T-helper 17 cell (primary cell): Measurements from ENCODE around the gene MAPT. TPM values are rescaled to one million over a fixed set of nuclear protein-coding genes. Genes with fewer than 3 reads are reported as not detected.
"Not testable (repeated sequence)": the region's sequence is repeated elsewhere in the genome, so short reads cannot be mapped to it uniquely, and the experiment has no call there.

Experiments used
- ATAC-seq: fragments of 150-1000 bp; cut with Tn5 transposase; 2 replicates; pipeline ENCODE4 v1.10.0; 2021; ENCODE audit warnings: mild to moderate bottlenecking, moderate library complexity
- DNase-seq, 3 donors: peaks; one replicate each; pipeline versions ENCODE4 v3.0.0 to v3.0.0-alpha.2; 2020 to 2021
- H3K9me3 ChIP-seq: one replicate; pipeline ENCODE4 v1.7.0; 2013; ENCODE audit warnings: low read length, mild to moderate bottlenecking; ENCODE audit not compliant: control insufficient read depth, poor library complexity, severe bottlenecking
- H3K27ac Mint-ChIP-seq: one replicate; pipeline ENCODE4 v1.8.0; 2022; ENCODE audit warnings: mild to moderate bottlenecking, moderate library complexity, mixed read lengths
- H3K27me3 Mint-ChIP-seq: one replicate; pipeline ENCODE4 v1.8.0; 2022; ENCODE audit warnings: mixed read lengths
- H3K36me3 Mint-ChIP-seq: one replicate; pipeline ENCODE4 v1.8.0; 2022; ENCODE audit warnings: low read depth, mixed read lengths
- H3K4me1 Mint-ChIP-seq: one replicate; pipeline ENCODE4 v1.8.0; 2022; ENCODE audit warnings: mild to moderate bottlenecking, mixed read lengths
- H3K4me3 Mint-ChIP-seq: one replicate; pipeline ENCODE4 v1.8.0; 2022; ENCODE audit warnings: mild to moderate bottlenecking, moderate library complexity, mixed read lengths
- total RNA-seq, 4 donors: library from RNA in 2 of 4; stranded (reverse) in 2 of 4; gene quantifications; one replicate each; pipeline ENCODE4 v1.2.3 and lab custom pipeline; 2022 to 2026

Gene MAPT
- total RNA-seq, 2 donors from 2014 or later, result 1.2 to 2.3 TPM

DNA sequence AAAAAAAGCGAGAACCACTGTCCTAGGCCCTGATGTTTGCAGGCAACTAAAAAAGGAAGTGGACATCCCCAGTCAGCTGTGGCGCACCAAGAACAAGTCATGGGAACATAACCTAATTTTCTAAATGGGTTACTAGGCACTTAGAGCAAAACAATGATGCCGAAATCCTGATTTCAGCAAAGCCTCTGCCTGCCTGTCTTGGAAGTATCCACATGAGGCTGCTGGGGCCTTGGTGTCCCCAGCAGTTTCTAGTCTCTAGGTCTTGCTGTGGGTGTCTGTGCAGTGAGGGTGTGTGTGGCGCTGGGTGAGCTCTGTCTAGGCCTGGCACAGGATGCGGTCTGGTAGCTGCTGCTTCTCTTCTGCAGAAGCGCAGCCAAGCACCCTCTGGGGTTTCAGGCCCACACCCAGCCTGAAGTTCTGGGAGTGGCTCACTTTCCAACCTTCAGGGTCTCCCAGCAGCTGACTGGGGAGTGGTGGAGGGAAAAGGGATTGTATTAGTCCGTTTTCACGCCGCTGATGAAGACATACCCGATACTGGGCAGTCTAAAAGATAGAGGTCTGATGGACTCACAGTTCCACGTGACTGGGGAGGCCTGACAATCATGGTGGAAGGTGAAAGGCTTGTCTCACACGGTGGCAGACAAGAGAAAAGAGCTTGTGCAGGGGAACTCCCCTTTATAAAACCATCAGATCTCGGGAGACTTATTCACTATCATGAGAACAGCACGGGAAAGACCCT lies 125.8 kb downstream of the MAPT start:
- peak overlapping the region; percentile 57 for H3K4me3 Mint-ChIP-seq
- peaks cover 15% of the 10 kb centered on the region for H3K4me1 Mint-ChIP-seq
- no peaks in the 10 kb centered on the region for H3K9me3 ChIP-seq
- no peaks in the 10 kb centered on the region for H3K36me3 Mint-ChIP-seq
- peak; percentile 98 for ATAC-seq
- DNase-seq, result peak in 2 of 3 donors; percentile 33 to 37
- H3K27ac Mint-ChIP-seq, result peak overlapping the region; percentile 91
- no peaks in the 10 kb centered on the region for H3K27me3 Mint-ChIP-seq

DNA sequence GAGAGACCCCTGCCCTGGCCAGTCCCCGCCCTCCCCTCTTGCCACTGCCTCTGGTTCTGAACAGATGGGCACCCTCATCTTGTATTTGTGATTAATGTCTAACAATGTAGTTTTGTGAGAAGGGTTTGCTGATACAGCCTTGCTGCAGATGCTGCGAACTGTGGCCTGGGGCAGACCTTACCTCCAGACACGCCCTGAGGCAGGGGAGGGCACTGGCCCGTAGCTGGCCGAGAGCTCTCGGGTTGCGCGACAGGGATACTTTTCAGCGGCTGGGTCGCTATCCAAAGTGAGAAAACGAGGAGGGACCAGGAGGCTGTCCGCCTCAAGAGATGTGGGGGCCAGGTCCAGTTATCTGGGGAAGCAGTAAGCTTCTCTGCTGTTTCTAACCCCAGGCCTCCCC lies 126.6 kb downstream of the MAPT start:
- H3K27ac Mint-ChIP-seq, result peak overlapping the region; percentile 91
- H3K9me3 ChIP-seq, result no peaks in the 10 kb centered on the region
- DNase-seq (no peak), ATAC-seq (no peak)
- no peak overlapping the region for H3K4me3 Mint-ChIP-seq
- H3K36me3 Mint-ChIP-seq, result no peaks in the 10 kb centered on the region
- no peaks in the 10 kb centered on the region for H3K27me3 Mint-ChIP-seq
- peaks cover 18% of the 10 kb centered on the region for H3K4me1 Mint-ChIP-seq

DNA sequence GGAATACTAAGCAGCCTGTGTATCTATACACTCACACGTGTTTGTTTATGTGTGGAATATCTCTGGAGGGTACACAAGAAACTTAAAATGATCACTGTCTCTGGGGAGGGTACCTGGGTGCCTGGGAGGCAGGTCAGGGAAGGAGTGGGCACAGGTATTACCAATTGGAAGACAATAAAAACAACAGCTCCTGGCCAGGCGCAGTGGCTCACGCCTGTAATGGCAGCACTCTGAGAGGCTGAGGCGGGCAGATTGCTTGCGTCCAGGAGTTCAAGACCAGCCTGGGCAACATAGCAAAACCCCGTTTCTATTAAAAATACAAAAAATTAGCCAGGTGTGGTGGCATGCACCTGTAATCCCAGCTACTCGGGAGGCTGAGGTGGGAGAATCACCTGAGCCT lies 129.0 kb downstream of the MAPT start:
- peaks cover 20% of the 10 kb centered on the region for H3K4me1 Mint-ChIP-seq
- not testable (repeated sequence) for H3K27me3 Mint-ChIP-seq, DNase-seq, H3K36me3 Mint-ChIP-seq, H3K9me3 ChIP-seq, H3K4me3 Mint-ChIP-seq, ATAC-seq
- H3K27ac Mint-ChIP-seq, result peak overlapping the region; percentile 77

DNA sequence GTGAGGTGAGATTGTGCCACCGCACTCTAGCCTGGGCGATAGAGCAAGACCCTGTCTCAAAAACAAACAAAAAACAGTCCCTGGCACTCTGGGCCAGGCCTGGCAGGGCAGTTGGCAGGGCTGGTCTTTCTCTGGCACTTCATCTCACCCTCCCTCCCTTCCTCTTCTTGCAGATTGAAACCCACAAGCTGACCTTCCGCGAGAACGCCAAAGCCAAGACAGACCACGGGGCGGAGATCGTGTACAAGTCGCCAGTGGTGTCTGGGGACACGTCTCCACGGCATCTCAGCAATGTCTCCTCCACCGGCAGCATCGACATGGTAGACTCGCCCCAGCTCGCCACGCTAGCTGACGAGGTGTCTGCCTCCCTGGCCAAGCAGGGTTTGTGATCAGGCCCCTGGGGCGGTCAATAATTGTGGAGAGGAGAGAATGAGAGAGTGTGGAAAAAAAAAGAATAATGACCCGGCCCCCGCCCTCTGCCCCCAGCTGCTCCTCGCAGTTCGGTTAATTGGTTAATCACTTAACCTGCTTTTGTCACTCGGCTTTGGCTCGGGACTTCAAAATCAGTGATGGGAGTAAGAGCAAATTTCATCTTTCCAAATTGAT lies 129.5 kb downstream of the MAPT start:
- DNase-seq, result no peak
- peak overlapping the region; percentile 2 for H3K27ac Mint-ChIP-seq
- no peak overlapping the region for H3K4me3 Mint-ChIP-seq
- H3K36me3 Mint-ChIP-seq, result no peaks in the 10 kb centered on the region
- no peak for ATAC-seq
- peaks cover 18% of the 10 kb centered on the region for H3K4me1 Mint-ChIP-seq
- no peaks in the 10 kb centered on the region for H3K9me3 ChIP-seq
- H3K27me3 Mint-ChIP-seq, result no peaks in the 10 kb centered on the region

DNA sequence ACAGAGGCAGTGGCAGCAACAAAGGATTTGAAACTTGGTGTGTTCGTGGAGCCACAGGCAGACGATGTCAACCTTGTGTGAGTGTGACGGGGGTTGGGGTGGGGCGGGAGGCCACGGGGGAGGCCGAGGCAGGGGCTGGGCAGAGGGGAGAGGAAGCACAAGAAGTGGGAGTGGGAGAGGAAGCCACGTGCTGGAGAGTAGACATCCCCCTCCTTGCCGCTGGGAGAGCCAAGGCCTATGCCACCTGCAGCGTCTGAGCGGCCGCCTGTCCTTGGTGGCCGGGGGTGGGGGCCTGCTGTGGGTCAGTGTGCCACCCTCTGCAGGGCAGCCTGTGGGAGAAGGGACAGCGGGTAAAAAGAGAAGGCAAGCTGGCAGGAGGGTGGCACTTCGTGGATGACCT lies 130.2 kb downstream of the MAPT start:
- Mint-ChIP-seq H3K36me3 (no peaks in the 10 kb centered on the region), H3K27me3 (no peaks in the 10 kb centered on the region), H3K4me1 (peaks cover 21% of the 10 kb centered on the region), H3K27ac (peak overlapping the region; percentile 2), H3K4me3 (no peak overlapping the region)
- ATAC-seq (no peak), DNase-seq (no peak)
- H3K9me3 ChIP-seq, result no peaks in the 10 kb centered on the region

DNA sequence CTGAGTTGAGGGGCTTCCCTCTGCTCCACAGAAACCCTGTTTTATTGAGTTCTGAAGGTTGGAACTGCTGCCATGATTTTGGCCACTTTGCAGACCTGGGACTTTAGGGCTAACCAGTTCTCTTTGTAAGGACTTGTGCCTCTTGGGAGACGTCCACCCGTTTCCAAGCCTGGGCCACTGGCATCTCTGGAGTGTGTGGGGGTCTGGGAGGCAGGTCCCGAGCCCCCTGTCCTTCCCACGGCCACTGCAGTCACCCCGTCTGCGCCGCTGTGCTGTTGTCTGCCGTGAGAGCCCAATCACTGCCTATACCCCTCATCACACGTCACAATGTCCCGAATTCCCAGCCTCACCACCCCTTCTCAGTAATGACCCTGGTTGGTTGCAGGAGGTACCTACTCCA lies 130.7 kb downstream of the MAPT start:
- H3K4me1 Mint-ChIP-seq, result peaks cover 21% of the 10 kb centered on the region
- no peaks in the 10 kb centered on the region for H3K9me3 ChIP-seq
- no peaks in the 10 kb centered on the region for H3K27me3 Mint-ChIP-seq
- DNase-seq (no peak), ATAC-seq (no peak)
- H3K4me3 Mint-ChIP-seq, result no peak overlapping the region
- H3K27ac Mint-ChIP-seq, result peak overlapping the region; percentile 86
- no peaks in the 10 kb centered on the region for H3K36me3 Mint-ChIP-seq

DNA sequence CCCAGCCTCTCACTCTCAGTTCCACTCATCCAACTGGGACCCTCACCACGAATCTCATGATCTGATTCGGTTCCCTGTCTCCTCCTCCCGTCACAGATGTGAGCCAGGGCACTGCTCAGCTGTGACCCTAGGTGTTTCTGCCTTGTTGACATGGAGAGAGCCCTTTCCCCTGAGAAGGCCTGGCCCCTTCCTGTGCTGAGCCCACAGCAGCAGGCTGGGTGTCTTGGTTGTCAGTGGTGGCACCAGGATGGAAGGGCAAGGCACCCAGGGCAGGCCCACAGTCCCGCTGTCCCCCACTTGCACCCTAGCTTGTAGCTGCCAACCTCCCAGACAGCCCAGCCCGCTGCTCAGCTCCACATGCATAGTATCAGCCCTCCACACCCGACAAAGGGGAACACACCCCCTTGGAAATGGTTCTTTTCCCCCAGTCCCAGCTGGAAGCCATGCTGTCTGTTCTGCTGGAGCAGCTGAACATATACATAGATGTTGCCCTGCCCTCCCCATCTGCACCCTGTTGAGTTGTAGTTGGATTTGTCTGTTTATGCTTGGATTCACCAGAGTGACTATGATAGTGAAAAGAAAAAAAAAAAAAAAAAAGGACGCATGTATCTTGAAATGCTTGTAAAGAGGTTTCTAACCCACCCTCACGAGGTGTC lies 131.3 kb downstream of the MAPT start:
- H3K27me3 Mint-ChIP-seq, result no peaks in the 10 kb centered on the region
- H3K4me3 Mint-ChIP-seq, result no peak overlapping the region
- DNase-seq (no peak), ATAC-seq (no peak)
- no peaks in the 10 kb centered on the region for H3K9me3 ChIP-seq
- H3K4me1 Mint-ChIP-seq, result peaks cover 20% of the 10 kb centered on the region
- H3K36me3 Mint-ChIP-seq, result peaks cover 4% of the 10 kb centered on the region
- peak overlapping the region; percentile 86 for H3K27ac Mint-ChIP-seq

DNA sequence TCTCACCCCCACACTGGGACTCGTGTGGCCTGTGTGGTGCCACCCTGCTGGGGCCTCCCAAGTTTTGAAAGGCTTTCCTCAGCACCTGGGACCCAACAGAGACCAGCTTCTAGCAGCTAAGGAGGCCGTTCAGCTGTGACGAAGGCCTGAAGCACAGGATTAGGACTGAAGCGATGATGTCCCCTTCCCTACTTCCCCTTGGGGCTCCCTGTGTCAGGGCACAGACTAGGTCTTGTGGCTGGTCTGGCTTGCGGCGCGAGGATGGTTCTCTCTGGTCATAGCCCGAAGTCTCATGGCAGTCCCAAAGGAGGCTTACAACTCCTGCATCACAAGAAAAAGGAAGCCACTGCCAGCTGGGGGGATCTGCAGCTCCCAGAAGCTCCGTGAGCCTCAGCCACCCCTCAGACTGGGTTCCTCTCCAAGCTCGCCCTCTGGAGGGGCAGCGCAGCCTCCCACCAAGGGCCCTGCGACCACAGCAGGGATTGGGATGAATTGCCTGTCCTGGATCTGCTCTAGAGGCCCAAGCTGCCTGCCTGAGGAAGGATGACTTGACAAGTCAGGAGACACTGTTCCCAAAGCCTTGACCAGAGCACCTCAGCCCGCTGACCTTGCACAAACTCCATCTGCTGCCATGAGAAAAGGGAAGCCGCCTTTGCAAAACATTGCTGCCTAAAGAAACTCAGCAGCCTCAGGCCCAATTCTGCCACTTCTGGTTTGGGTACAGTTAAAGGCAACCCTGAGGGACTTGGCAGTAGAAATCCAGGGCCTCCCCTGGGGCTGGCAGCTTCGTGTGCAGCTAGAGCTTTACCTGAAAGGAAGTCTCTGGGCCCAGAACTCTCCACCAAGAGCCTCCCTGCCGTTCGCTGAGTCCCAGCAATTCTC lies 132.1 kb downstream of the MAPT start:
- Mint-ChIP-seq H3K27ac (peak overlapping the region; percentile 86), H3K4me1 (peaks cover 23% of the 10 kb centered on the region), H3K4me3 (no peak overlapping the region), H3K36me3 (peaks cover 5% of the 10 kb centered on the region), H3K27me3 (no peaks in the 10 kb centered on the region)
- ATAC-seq, result no peak
- no peak for DNase-seq
- H3K9me3 ChIP-seq, result no peaks in the 10 kb centered on the region

DNA sequence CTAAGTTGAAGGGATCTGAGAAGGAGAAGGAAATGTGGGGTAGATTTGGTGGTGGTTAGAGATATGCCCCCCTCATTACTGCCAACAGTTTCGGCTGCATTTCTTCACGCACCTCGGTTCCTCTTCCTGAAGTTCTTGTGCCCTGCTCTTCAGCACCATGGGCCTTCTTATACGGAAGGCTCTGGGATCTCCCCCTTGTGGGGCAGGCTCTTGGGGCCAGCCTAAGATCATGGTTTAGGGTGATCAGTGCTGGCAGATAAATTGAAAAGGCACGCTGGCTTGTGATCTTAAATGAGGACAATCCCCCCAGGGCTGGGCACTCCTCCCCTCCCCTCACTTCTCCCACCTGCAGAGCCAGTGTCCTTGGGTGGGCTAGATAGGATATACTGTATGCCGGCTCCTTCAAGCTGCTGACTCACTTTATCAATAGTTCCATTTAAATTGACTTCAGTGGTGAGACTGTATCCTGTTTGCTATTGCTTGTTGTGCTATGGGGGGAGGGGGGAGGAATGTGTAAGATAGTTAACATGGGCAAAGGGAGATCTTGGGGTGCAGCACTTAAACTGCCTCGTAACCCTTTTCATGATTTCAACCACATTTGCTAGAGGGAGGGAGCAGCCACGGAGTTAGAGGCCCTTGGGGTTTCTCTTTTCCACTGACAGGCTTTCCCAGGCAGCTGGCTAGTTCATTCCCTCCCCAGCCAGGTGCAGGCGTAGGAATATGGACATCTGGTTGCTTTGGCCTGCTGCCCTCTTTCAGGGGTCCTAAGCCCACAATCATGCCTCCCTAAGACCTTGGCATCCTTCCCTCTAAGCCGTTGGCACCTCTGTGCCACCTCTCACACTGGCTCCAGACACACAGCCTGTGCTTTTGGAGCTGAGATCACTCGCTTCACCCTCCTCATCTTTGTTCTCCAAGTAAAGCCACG lies 133.0 kb downstream of the MAPT start:
- peaks cover 5% of the 10 kb centered on the region for H3K36me3 Mint-ChIP-seq
- H3K27me3 Mint-ChIP-seq, result no peaks in the 10 kb centered on the region
- H3K4me1 Mint-ChIP-seq, result peaks cover 23% of the 10 kb centered on the region
- no peak overlapping the region for H3K4me3 Mint-ChIP-seq
- H3K9me3 ChIP-seq, result no peaks in the 10 kb centered on the region
- H3K27ac Mint-ChIP-seq, result peak overlapping the region; percentile 86
- DNase-seq (no peak), ATAC-seq (no peak)

DNA sequence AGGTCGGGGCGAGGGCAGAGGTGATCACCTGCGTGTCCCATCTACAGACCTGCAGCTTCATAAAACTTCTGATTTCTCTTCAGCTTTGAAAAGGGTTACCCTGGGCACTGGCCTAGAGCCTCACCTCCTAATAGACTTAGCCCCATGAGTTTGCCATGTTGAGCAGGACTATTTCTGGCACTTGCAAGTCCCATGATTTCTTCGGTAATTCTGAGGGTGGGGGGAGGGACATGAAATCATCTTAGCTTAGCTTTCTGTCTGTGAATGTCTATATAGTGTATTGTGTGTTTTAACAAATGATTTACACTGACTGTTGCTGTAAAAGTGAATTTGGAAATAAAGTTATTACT lies 133.6 kb downstream of the MAPT start:
- Mint-ChIP-seq H3K27me3 (no peaks in the 10 kb centered on the region), H3K36me3 (peaks cover 5% of the 10 kb centered on the region), H3K4me3 (no peak overlapping the region), H3K4me1 (peaks cover 23% of the 10 kb centered on the region), H3K27ac (peak overlapping the region; percentile 86)
- DNase-seq (no peak), ATAC-seq (no peak)
- H3K9me3 ChIP-seq, result no peaks in the 10 kb centered on the region

DNA sequence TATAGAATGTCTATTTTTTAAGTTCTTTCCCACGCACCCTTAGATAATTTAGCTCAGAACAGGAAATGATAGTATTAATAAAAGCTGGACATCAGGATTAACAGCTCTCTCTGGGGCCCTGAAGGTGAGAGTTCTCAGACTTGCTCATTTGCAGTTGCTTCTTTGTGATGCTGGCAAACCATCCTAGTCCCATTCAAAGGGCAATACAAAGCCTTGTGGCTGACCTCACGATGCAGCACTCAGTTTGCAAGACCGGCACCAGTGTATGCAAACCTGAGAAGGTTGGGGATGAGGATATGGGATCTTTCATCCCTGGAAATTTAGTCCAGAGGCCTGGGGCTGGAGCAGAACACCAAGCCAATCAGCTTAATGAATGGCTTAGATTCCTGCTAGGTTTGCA lies 134.0 kb downstream of the MAPT start:
- no peak for DNase-seq
- H3K9me3 ChIP-seq, result no peaks in the 10 kb centered on the region
- Mint-ChIP-seq H3K27me3 (no peaks in the 10 kb centered on the region), H3K4me1 (peaks cover 20% of the 10 kb centered on the region), H3K27ac (peak overlapping the region; percentile 94), H3K36me3 (peaks cover 8% of the 10 kb centered on the region), H3K4me3 (no peak overlapping the region)
- ATAC-seq, result no peak

DNA sequence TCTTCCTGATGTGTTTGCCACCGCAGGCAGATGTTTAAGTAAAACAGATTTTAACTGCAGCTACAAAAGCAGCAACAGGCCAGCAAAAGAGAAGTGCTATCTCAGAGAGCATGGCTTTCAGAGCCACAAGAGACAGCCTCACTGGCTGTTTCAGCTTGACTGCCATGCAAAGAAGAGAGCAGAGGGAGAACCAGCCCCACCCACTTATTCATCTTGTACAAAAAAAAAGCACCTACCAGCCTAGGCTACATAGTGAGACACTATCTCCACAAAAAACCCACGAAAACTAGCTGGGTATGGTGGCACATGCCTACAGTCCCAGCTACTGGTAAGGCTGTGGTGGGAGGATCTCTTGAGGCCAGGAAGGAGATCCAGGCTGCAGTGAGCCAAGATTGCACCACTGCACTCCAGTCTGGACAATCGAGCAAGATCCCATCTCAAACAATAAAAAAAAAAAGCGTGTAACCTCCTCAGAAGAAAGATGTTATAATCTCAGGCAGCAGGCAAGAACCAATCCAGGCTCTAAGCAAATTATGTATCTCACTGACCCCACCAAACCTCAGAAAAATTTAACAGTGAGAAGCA lies 134.7 kb downstream of the MAPT start:
- H3K9me3 ChIP-seq, result no peaks in the 10 kb centered on the region
- H3K36me3 Mint-ChIP-seq, result peaks cover 8% of the 10 kb centered on the region
- ATAC-seq (peak; percentile 45), DNase-seq (no peak)
- peak overlapping the region; percentile 7 for H3K4me3 Mint-ChIP-seq
- H3K27ac Mint-ChIP-seq, result peak overlapping the region; percentile 94
- H3K27me3 Mint-ChIP-seq, result no peaks in the 10 kb centered on the region
- H3K4me1 Mint-ChIP-seq, result peaks cover 20% of the 10 kb centered on the region
